Measurements from ENCODE around the gene RANBP10. TPM values are rescaled to one million over a fixed set of nuclear protein-coding genes. Genes with fewer than 3 reads are reported as not detected.
"Not testable (repeated sequence)": the region's sequence is repeated elsewhere in the genome, so short reads cannot be mapped to it uniquely, and the experiment has no call there.

The RANBP10 gene
- total RNA-seq, 1 experiment from 2014 or later, result 13.4 TPM

GRCh38 chr16:67697422-67698185 lies 108.8 kb downstream of the RANBP10 start:
- intact Hi-C loops (cut with micrococcal nuclease; ENCODE audit: unreplicated experiment) (no loop called here), in situ Hi-C loops (cut with HindIII; ENCODE audit: low pct_unique_long_range_greater_than_20kb, low sequenced_read_pairs) (no loop called here)
- ChIA-PET POLR2A (no interaction called here), CTCF (no interaction called here)
- TF ChIP-seq SIN3A (IDR thresholded peaks at IDR 0.05; ENCODE audit: borderline replicate concordance, insufficient read depth, low read depth, low read length), result no peak
- no peak for TF ChIP-seq POLR2AphosphoS5 (IDR thresholded peaks at IDR 0.05; ENCODE audit: low read depth, low read length)
- no peak for TF ChIP-seq CTCF (IDR thresholded peaks at IDR 0.05)
- no peak for TF ChIP-seq REST (IDR thresholded peaks at IDR 0.05; ENCODE audit: insufficient read depth in 1 of 2, low read depth in 2 of 2, low read length in 1 of 2)
- TF ChIP-seq TCF7L2 (IDR thresholded peaks at IDR 0.05; ENCODE audit: low read depth, low read length), result no peak
- BruUV-seq (replicated peaks), result no TSS peak
- no peak overlapping the region for H3K4me3 ChIP-seq (ENCODE audit: low read depth in 2 of 2, low read length in 2 of 2)
- no peak overlapping the region for H3K27ac ChIP-seq (ENCODE audit: low read length)
- H3K36me3 ChIP-seq (ENCODE audit: control insufficient read depth, insufficient read depth, low read length), result no peaks in the 10 kb centered on the region
- ATAC-seq (no peak), DNase-seq (ENCODE audit: low read depth, low spot score) (no peak)
- no peaks in the 10 kb centered on the region for H3K9me3 ChIP-seq (ENCODE audit: control insufficient read depth, insufficient read depth, low read depth, low read length)
- H3K27me3 ChIP-seq (ENCODE audit: control insufficient read depth, insufficient read depth, low read length), result no peaks in the 10 kb centered on the region
- H3K4me1 ChIP-seq (ENCODE audit: control insufficient read depth, insufficient read depth, low read length), result no peaks in the 10 kb centered on the region

GRCh38 chr16:67694611-67695010 lies 111.7 kb downstream of the RANBP10 start:
- Histone ChIP-seq H3K4me1 (ENCODE audit: control insufficient read depth, insufficient read depth, low read length) (no peaks in the 10 kb centered on the region), H3K9me3 (ENCODE audit: control insufficient read depth, insufficient read depth, low read depth, low read length) (no peaks in the 10 kb centered on the region), H3K27me3 (ENCODE audit: control insufficient read depth, insufficient read depth, low read length) (no peaks in the 10 kb centered on the region), H3K36me3 (ENCODE audit: control insufficient read depth, insufficient read depth, low read length) (no peaks in the 10 kb centered on the region), H3K27ac (ENCODE audit: low read length) (no peak overlapping the region), H3K4me3 (ENCODE audit: low read depth in 2 of 2, low read length in 2 of 2) (no peak overlapping the region)
- no peak for ATAC-seq
- ChIA-PET POLR2A (no interaction called here), CTCF (no interaction called here)
- in situ Hi-C loops (cut with HindIII; ENCODE audit: low pct_unique_long_range_greater_than_20kb, low sequenced_read_pairs), result no loop called here
- no TSS peak for BruUV-seq (replicated peaks)
- no peak for DNase-seq (ENCODE audit: low read depth, low spot score)
- intact Hi-C loops (cut with micrococcal nuclease; ENCODE audit: unreplicated experiment), result no loop called here
- TF ChIP-seq POLR2AphosphoS5 (IDR thresholded peaks at IDR 0.05; ENCODE audit: low read depth, low read length), result no peak
- TF ChIP-seq REST (IDR thresholded peaks at IDR 0.05; ENCODE audit: insufficient read depth in 1 of 2, low read depth in 2 of 2, low read length in 1 of 2), result no peak
- TF ChIP-seq TCF7L2 (IDR thresholded peaks at IDR 0.05; ENCODE audit: low read depth, low read length), result no peak
- TF ChIP-seq SIN3A (IDR thresholded peaks at IDR 0.05; ENCODE audit: borderline replicate concordance, insufficient read depth, low read depth, low read length), result no peak
- TF ChIP-seq CTCF (IDR thresholded peaks at IDR 0.05), result no peak

GRCh38 chr16:67693517-67694285 lies 112.7 kb downstream of the RANBP10 start:
- POLR2A ChIA-PET, result interaction anchor here (0.7 kb wide), 1 partner anchor 12 kb away, joined by 4 read pairs; no protein-coding TSS in a partner anchor
- ATAC-seq; H3K36me3 ChIP-seq (ENCODE audit: control insufficient read depth, insufficient read depth, low read length); H3K9me3 ChIP-seq (ENCODE audit: control insufficient read depth, insufficient read depth, low read depth, low read length); intact Hi-C loops (cut with micrococcal nuclease; ENCODE audit: unreplicated experiment); in situ Hi-C loops (cut with HindIII; ENCODE audit: low pct_unique_long_range_greater_than_20kb, low sequenced_read_pairs); DNase-seq (ENCODE audit: low read depth, low spot score); H3K4me3 ChIP-seq (ENCODE audit: low read depth in 2 of 2, low read length in 2 of 2); H3K27me3 ChIP-seq (ENCODE audit: control insufficient read depth, insufficient read depth, low read length); H3K27ac ChIP-seq (ENCODE audit: low read length); CTCF ChIA-PET; BruUV-seq (replicated peaks); H3K4me1 ChIP-seq (ENCODE audit: control insufficient read depth, insufficient read depth, low read length): not testable (repeated sequence)
